ENCODE results near the gene MTLN.
"Not testable (repeated sequence)": the region's sequence is repeated elsewhere in the genome, so short reads cannot be mapped to it uniquely, and the experiment has no call there.

The MTLN gene

GRCh38 chr2:110211938-110212858 is at the start of gene MTLN:
MTLN (minus strand) TSS chr2:110212547; CDS start chr2:110212525, 22 bp downstream.
- DNase-seq = peak; percentile 12

- not testable (repeated sequence) for DNase-seq
Measured at GRCh38 chr2:110261910-110262309, 49.6 kb upstream of the MTLN start.

- not testable (repeated sequence) for DNase-seq
Measured at GRCh38 chr2:110248081-110248795, 35.9 kb upstream of the MTLN start.

- DNase-seq = not testable (repeated sequence)
Measured at GRCh38 chr2:110245488-110246435, 33.4 kb upstream of the MTLN start.

GRCh38 chr2:110243283-110243682 is 30.9 kb upstream of the MTLN start:
- DNase-seq = not testable (repeated sequence)

GRCh38 chr2:110234514-110234913 is 22.2 kb upstream of the MTLN start:
- DNase-seq = not testable (repeated sequence)

GRCh38 chr2:110229886-110230285 is 17.5 kb upstream of the MTLN start:
- not testable (repeated sequence) for DNase-seq

GRCh38 chr2:110222626-110223025 is 10.3 kb upstream of the MTLN start:
- not testable (repeated sequence) for DNase-seq

- no peak for DNase-seq
Measured at GRCh38 chr2:110221938-110222337, 9.6 kb upstream of the MTLN start.

- DNase-seq = no peak
Measured at GRCh38 chr2:110220190-110220564, 7.8 kb upstream of the MTLN start.

- DNase-seq = no peak
Measured at GRCh38 chr2:110219496-110220189, 7.3 kb upstream of the MTLN start.

GRCh38 chr2:110218889-110219288 is 6.5 kb upstream of the MTLN start:
- not testable (repeated sequence) for DNase-seq

- no peak for DNase-seq
Measured at GRCh38 chr2:110216803-110217202, 4.5 kb upstream of the MTLN start.

- DNase-seq = no peak
Measured at GRCh38 chr2:110216199-110216598, 3.9 kb upstream of the MTLN start.

GRCh38 chr2:110215566-110216158 is 3.3 kb upstream of the MTLN start:
- no peak for DNase-seq

GRCh38 chr2:110215091-110215490 is 2.7 kb upstream of the MTLN start:
- DNase-seq = no peak

- DNase-seq = not testable (repeated sequence)
Measured at GRCh38 chr2:110213522-110213921, 1.2 kb upstream of the MTLN start.

- no peak for DNase-seq
Measured at GRCh38 chr2:110205660-110206455, 6.5 kb downstream of the MTLN start.

GRCh38 chr2:110204408-110205385 is 7.7 kb downstream of the MTLN start, which contains the start of gene NPHP1:
NPHP1 (minus strand) TSS chr2:110205013; CDS start chr2:110204968, 45 bp downstream.
- DNase-seq = peak; percentile 36
